Measurements from ENCODE around the gene TNKS1BP1. TPM values are rescaled to one million over a fixed set of nuclear protein-coding genes. Genes with fewer than 3 reads are reported as not detected.

TNKS1BP1 gene
- total and polyA plus RNA-seq, 9 of the 15 experiments (the other 6 are each of a cell fraction or from before 2014, with no cell fraction given), result 1.1 to 47.2 (median 10.9) TPM

- H3K4me1 ChIP-seq (replicated peaks in 1 of 2; ENCODE audit: control insufficient read depth in 2 of 2, insufficient read depth in 2 of 2, low read length in 2 of 2), result no peaks in the 10 kb centered on the region
- no peaks in the 10 kb centered on the region for H3K9me1 ChIP-seq (ENCODE audit: control insufficient read depth, insufficient read depth, low read length)
- BruUV-seq (replicated peaks), result no TSS peak
- H3K9me3 ChIP-seq (replicated peaks; ENCODE audit: control insufficient read depth, insufficient read depth, low read depth, low read length), result no peaks in the 10 kb centered on the region
- no peak for DNase-seq (ENCODE audit: extremely low read depth in 1 of 4, low spot score in 3 of 4)
- no peaks in the 10 kb centered on the region for H4K20me1 ChIP-seq (replicated peaks; ENCODE audit: control insufficient read depth, insufficient read depth, low read length)
- peaks cover 4 to 11% of the 10 kb centered on the region in 2 experiments; a peak in 4 of 5 replicates for H3K27me3 ChIP-seq (ENCODE audit: control insufficient read depth in 2 of 2, insufficient read depth in 2 of 2, low read length in 2 of 2)
- FAIRE-seq, result peak; percentile 6
- intact Hi-C loops (cut with micrococcal nuclease), result no loop called here
- CTCF ChIA-PET (ENCODE audit: low intra/inter-chr PET ratio), result no interaction called here
- no peaks in the 10 kb centered on the region for H3K36me3 ChIP-seq (ENCODE audit: control insufficient read depth, insufficient read depth, low read length)
- H3K79me2 ChIP-seq (ENCODE audit: control insufficient read depth, insufficient read depth, low read length), result no peaks in the 10 kb centered on the region
- no peak overlapping the region for H3K4me3 ChIP-seq
- H3K27ac ChIP-seq (ENCODE audit: extremely low read depth, low read depth, low read length), result no peak overlapping the region
- POLR2A ChIA-PET, result no interaction called here
- H3K9ac ChIP-seq (ENCODE audit: insufficient read depth in 1 of 2, low read depth in 2 of 2, low read length in 2 of 2), result no peak overlapping the region
- no peak for ATAC-seq
- in situ Hi-C loops (cut with MboI), result loop anchor here (25.0 kb wide), 1 partner anchor 1329 kb away; the partner anchor contains the start of gene OR5I1
- TF ChIP-seq CBX3 (IDR thresholded peaks at IDR 0.05; ENCODE audit: borderline replicate concordance in 1 of 2, low read length in 2 of 2), result 0 out of 3 replicates have a peak, but pooled peaks of 1 of the 2 experiments have one; percentile 34
- TF ChIP-seq ID3 (CRISPR knock-in tag; IDR thresholded peaks at IDR 0.05), result no peak
- no peak for TF ChIP-seq ID3 (tag; IDR thresholded peaks at IDR 0.05)
- no peak for TF ChIP-seq SRSF3 (IDR thresholded peaks at IDR 0.05; ENCODE audit: insufficient read depth, low read length)
- no peak overlapping the region for H3K4me2 ChIP-seq (ENCODE audit: insufficient read depth, low read length)
- no peak overlapping the region for H2AFZ ChIP-seq (ENCODE audit: low read depth, low read length)
Measured at GRCh38 chr11:57266157-57266556, 58.6 kb downstream of the TNKS1BP1 start.

DNA sequence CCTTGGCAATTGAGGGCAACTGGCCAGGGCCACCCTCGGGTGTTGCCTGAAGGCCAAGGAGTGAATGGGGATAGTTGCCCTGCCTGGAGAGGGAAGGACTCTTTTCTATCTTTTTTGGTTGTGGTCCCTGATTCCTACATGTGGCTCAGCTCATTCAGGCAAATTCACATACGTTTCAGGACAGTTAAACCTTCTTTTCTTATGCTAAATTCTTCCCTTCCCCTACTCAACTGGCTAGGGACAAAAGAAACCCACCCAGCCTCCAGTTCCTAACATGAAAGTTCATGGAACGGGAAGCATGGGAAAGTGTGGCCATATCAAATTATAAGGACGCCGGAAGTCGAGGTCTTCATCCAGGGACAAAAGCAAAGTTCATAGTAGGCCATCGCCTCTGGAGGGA lies 61.4 kb downstream of the TNKS1BP1 start:
- DNase-seq (ENCODE audit: extremely low read depth in 1 of 4, low spot score in 3 of 4) (no peak), FAIRE-seq (no peak), ATAC-seq (no peak)
- no peak overlapping the region for H3K4me3 ChIP-seq
- no peaks in the 10 kb centered on the region for H3K4me1 ChIP-seq (replicated peaks in 1 of 2; ENCODE audit: control insufficient read depth in 2 of 2, insufficient read depth in 2 of 2, low read length in 2 of 2)
- intact Hi-C loops (cut with micrococcal nuclease), result no loop called here
- H3K4me2 ChIP-seq (ENCODE audit: insufficient read depth, low read length), result no peak overlapping the region
- ChIA-PET CTCF (ENCODE audit: low intra/inter-chr PET ratio) (no interaction called here), POLR2A (interaction anchor here (0.6 to 1.1 kb wide), 2 partner anchors 11 to 46 kb away, joined by 4 read pairs; no protein-coding TSS in a partner anchor)
- no peaks in the 10 kb centered on the region for H4K20me1 ChIP-seq (replicated peaks; ENCODE audit: control insufficient read depth, insufficient read depth, low read length)
- H2AFZ ChIP-seq (ENCODE audit: low read depth, low read length), result 0 out of 2 replicates have a peak overlapping the region, but pooled peaks have one; percentile 11
- H3K9me3 ChIP-seq (replicated peaks; ENCODE audit: control insufficient read depth, insufficient read depth, low read depth, low read length), result no peaks in the 10 kb centered on the region
- in situ Hi-C loops (cut with MboI), result loop anchor here (5.0 to 25.0 kb wide), 2 partner anchors 421 to 1326 kb away; partner anchors contain the start of gene OR5I1
- no peak overlapping the region for H3K9ac ChIP-seq (ENCODE audit: insufficient read depth in 1 of 2, low read depth in 2 of 2, low read length in 2 of 2)
- 28% methylated on average over 7 of the region's 7 CpGs for WGBS (ENCODE audit: insufficient coverage, low coverage, missing lambda C conversion rate)
- H3K27ac ChIP-seq (ENCODE audit: extremely low read depth, low read depth, low read length), result no peak overlapping the region
- no peaks in the 10 kb centered on the region for H3K27me3 ChIP-seq (ENCODE audit: control insufficient read depth in 2 of 2, insufficient read depth in 2 of 2, low read length in 2 of 2)
- BruUV-seq (replicated peaks), result no TSS peak
- H3K79me2 ChIP-seq (ENCODE audit: control insufficient read depth, insufficient read depth, low read length), result no peaks in the 10 kb centered on the region
- H3K36me3 ChIP-seq (ENCODE audit: control insufficient read depth, insufficient read depth, low read length), result no peaks in the 10 kb centered on the region
- no peaks in the 10 kb centered on the region for H3K9me1 ChIP-seq (ENCODE audit: control insufficient read depth, insufficient read depth, low read length)
- no peak for TF ChIP-seq PTRF (tag; IDR thresholded peaks at IDR 0.05)
- TF ChIP-seq ZNF174 (CRISPR knock-in tag; IDR thresholded peaks at IDR 0.05), result no peak
- no peak for TF ChIP-seq RBBP5 (IDR thresholded peaks at IDR 0.05; ENCODE audit: borderline replicate concordance, insufficient read depth, low read length, poor library complexity, severe bottlenecking)
- no peak for TF ChIP-seq MNT (conservative IDR thresholded peaks at IDR 0.05)
- TF ChIP-seq, protein P1, sequence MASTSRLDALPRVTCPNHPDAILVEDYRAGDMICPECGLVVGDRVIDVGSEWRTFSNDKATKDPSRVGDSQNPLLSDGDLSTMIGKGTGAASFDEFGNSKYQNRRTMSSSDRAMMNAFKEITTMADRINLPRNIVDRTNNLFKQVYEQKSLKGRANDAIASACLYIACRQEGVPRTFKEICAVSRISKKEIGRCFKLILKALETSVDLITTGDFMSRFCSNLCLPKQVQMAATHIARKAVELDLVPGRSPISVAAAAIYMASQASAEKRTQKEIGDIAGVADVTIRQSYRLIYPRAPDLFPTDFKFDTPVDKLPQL (IDR thresholded peaks at IDR 0.05; ENCODE audit: extremely low read depth, insufficient read length), result no peak
- TF ChIP-seq YBX1 (IDR thresholded peaks at IDR 0.05), result no peak
- TF ChIP-seq EP300 (IDR thresholded peaks at IDR 0.05; ENCODE audit: low read length), result no peak
- TF ChIP-seq ZNF263 (CRISPR knock-in tag; IDR thresholded peaks at IDR 0.05; ENCODE audit: borderline replicate concordance), result no peak

All from K562 (cell line).